ENCODE data around the gene SDR42E2.

- TF ChIP-seq POLR2A (IDR thresholded peaks at IDR 0.05) (no peak), CTCF (IDR thresholded peaks at IDR 0.05 in 8 of 11, conservative IDR thresholded peaks at IDR 0.05 in 3 of 11) (no peak)
Observed at GRCh38 chr16:22123146-22123545, 39.2 kb upstream of the SDR42E2 start.

Measured in spleen (tissue), 7 donors.